D721Med (cell line): ENCODE measurements around the gene SHC3.

Experiments
- DNase-seq: peaks from one replicate; pipeline ENCODE4 v3.0.0; 2011; ENCODE audit warnings: low spot score; ENCODE audit not compliant: insufficient read length
- FAIRE-seq: peaks from 2 replicates; lab custom pipeline; 2011; peaks lifted over from hg19 to GRCh38; lab: Jason Lieb, UNC
- CTCF ChIP-seq: IDR thresholded peaks from 2 replicates; pipeline ENCODE4 v1.5.1; 2012; ENCODE audit warnings: mild to moderate bottlenecking, control low read depth; ENCODE audit not compliant: insufficient read depth; ENCODE audit errors: missing control alignments

The SHC3 gene

GRCh38 chr9:89160806-89161205 lies 17.8 kb downstream of the SHC3 start:
- no peak for DNase-seq
- no peak for TF ChIP-seq CTCF
- no peak for FAIRE-seq

- no peak for TF ChIP-seq CTCF
- FAIRE-seq (no peak), DNase-seq (no peak)
These were observed 23.8 kb downstream of the SHC3 start for GRCh38 chr9:89154651-89155336.

GRCh38 chr9:89154218-89154617 lies 24.4 kb downstream of the SHC3 start:
- no peak for TF ChIP-seq CTCF
- FAIRE-seq (no peak), DNase-seq (no peak)

GRCh38 chr9:89153232-89154017 lies 25.2 kb downstream of the SHC3 start:
- no peak for FAIRE-seq
- TF ChIP-seq CTCF, result no peak
- no peak for DNase-seq

GRCh38 chr9:89149726-89150125 lies 28.9 kb downstream of the SHC3 start:
- FAIRE-seq, result no peak
- TF ChIP-seq CTCF, result no peak
- DNase-seq, result no peak

GRCh38 chr9:89145097-89145496 lies 33.5 kb downstream of the SHC3 start:
- DNase-seq, result no peak
- no peak for FAIRE-seq
- TF ChIP-seq CTCF, result no peak

GRCh38 chr9:89144238-89144637 lies 34.4 kb downstream of the SHC3 start:
- no peak for TF ChIP-seq CTCF
- FAIRE-seq (no peak), DNase-seq (no peak)
